ENCODE data around the gene BARD1. TPM values are rescaled to one million over a fixed set of nuclear protein-coding genes. Genes with fewer than 3 reads are reported as not detected.
"Not testable (repeated sequence)": the region's sequence is repeated elsewhere in the genome, so short reads cannot be mapped to it uniquely, and the experiment has no call there.

BARD1 gene
- polyA plus RNA-seq, 1 experiment, result 4.2 TPM

DNA sequence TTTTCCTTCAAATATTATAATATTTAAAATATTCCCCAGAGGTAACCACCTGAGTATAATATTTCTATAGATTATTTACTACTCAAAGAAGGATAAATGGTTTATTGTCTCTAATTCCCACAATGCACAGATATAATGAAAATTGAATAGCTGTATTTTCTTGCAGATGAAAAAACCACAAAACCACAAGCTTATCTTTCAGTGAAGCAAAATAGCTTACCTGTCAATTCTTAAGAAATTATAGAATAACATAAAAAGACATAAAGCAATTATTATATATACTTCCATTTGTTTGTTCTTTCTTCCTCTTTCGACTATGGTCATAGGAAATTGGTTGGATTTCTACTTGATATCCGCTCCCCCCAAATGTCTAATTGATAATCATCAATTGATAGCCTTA lies 98.8 kb downstream of the BARD1 start:
- Histone ChIP-seq H3K4me3 (ENCODE audit: low read depth, low read length) (no peak overlapping the region), H3K27me3 (ENCODE audit: control insufficient read depth, insufficient read depth, low read length) (no peaks in the 10 kb centered on the region), H3K27ac (ENCODE audit: low read depth, low read length) (no peak overlapping the region), H3K9me3 (ENCODE audit: control insufficient read depth, insufficient read depth, low read length) (no peaks in the 10 kb centered on the region)
- TF ChIP-seq, protein P1, sequence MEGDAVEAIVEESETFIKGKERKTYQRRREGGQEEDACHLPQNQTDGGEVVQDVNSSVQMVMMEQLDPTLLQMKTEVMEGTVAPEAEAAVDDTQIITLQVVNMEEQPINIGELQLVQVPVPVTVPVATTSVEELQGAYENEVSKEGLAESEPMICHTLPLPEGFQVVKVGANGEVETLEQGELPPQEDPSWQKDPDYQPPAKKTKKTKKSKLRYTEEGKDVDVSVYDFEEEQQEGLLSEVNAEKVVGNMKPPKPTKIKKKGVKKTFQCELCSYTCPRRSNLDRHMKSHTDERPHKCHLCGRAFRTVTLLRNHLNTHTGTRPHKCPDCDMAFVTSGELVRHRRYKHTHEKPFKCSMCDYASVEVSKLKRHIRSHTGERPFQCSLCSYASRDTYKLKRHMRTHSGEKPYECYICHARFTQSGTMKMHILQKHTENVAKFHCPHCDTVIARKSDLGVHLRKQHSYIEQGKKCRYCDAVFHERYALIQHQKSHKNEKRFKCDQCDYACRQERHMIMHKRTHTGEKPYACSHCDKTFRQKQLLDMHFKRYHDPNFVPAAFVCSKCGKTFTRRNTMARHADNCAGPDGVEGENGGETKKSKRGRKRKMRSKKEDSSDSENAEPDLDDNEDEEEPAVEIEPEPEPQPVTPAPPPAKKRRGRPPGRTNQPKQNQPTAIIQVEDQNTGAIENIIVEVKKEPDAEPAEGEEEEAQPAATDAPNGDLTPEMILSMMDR (IDR thresholded peaks at IDR 0.05; ENCODE audit: low read depth, low read length), result no peak
- ChIA-PET POLR2A (no interaction called here), CTCF (no interaction called here)
- no peak for DNase-seq (ENCODE audit: low read depth, low spot score)

DNA sequence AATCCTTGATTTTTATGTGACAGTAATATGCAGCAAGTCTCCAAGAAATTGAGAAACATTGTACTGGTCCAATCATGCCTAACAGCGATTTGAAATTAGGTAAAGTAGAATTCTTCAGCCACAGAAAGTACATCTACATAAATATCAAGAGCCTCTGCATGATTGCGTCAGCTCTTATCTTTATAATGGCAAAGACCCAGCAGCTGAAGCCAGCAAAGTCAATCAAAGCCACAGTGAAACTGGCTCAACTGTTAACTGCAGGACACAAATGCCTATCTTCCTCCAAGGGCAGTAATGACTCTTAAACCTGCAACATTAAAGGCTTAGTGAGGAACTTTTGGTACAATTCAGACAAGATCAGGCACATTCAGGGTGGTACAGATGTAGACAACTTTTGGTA lies 102.5 kb downstream of the BARD1 start:
- POLR2A ChIA-PET, result no interaction called here
- TF ChIP-seq, protein P1 (IDR thresholded peaks at IDR 0.05; ENCODE audit: low read depth, low read length), result no peak
- H3K27ac ChIP-seq (ENCODE audit: low read depth, low read length), result no peak overlapping the region
- DNase-seq (ENCODE audit: low read depth, low spot score), result no peak
- H3K27me3 ChIP-seq (ENCODE audit: control insufficient read depth, insufficient read depth, low read length), result no peaks in the 10 kb centered on the region
- H3K4me3 ChIP-seq (ENCODE audit: low read depth, low read length), result no peak overlapping the region
- no peaks in the 10 kb centered on the region for H3K9me3 ChIP-seq (ENCODE audit: control insufficient read depth, insufficient read depth, low read length)
- CTCF ChIA-PET, result no interaction called here

DNA sequence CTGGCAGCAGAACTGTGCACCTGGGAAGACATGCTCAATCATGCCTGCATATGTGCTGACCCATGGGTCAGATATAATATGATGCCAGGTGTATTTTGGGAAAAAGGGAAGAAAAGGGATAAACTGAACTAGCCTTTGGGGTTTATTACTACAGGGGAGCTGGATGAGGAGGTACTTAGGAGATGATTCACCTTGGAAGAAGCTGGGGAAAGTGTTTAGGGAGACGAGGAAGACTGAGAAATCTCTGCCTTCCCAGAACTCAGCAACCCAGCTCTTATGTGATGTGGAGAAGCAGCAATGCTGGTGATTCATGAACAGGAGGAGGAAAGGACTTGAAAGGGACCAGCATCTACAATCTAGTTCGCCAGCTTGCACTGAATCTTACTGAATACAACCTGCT lies 110.2 kb downstream of the BARD1 start:
- TF ChIP-seq, protein P1 (IDR thresholded peaks at IDR 0.05; ENCODE audit: low read depth, low read length), result no peak
- Histone ChIP-seq H3K9me3 (ENCODE audit: control insufficient read depth, insufficient read depth, low read length) (no peaks in the 10 kb centered on the region), H3K27ac (ENCODE audit: low read depth, low read length) (no peak overlapping the region), H3K4me3 (ENCODE audit: low read depth, low read length) (no peak overlapping the region), H3K27me3 (ENCODE audit: control insufficient read depth, insufficient read depth, low read length) (no peaks in the 10 kb centered on the region)
- POLR2A ChIA-PET, result no interaction called here
- no peak for DNase-seq (ENCODE audit: low read depth, low spot score)
- CTCF ChIA-PET, result no interaction called here

DNA sequence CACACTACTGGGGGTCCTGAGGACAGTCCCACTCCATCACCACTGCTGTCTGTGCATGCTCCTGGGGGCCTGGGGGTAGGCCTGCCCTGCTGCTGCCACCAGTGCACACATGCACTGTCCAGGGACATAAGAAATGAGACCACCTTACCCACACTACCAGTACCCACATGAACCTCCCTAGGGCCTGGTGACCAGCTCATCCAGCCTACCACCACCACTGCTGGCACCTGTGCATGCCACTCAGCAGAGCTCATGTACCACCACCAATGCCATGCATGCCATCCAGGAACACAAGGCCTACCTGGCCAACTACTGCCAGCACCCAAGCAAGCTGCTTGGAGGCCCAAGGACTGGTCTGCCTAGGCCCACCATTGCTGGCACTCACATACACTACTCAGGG lies 112.8 kb downstream of the BARD1 start:
- Histone ChIP-seq H3K9me3 (ENCODE audit: control insufficient read depth, insufficient read depth, low read length) (no peaks in the 10 kb centered on the region), H3K27me3 (ENCODE audit: control insufficient read depth, insufficient read depth, low read length) (no peaks in the 10 kb centered on the region), H3K27ac (ENCODE audit: low read depth, low read length) (no peak overlapping the region), H3K4me3 (ENCODE audit: low read depth, low read length) (no peak overlapping the region)
- CTCF ChIA-PET, result no interaction called here
- POLR2A ChIA-PET, result no interaction called here
- no peak for DNase-seq (ENCODE audit: low read depth, low spot score)
- TF ChIP-seq, protein P1 (IDR thresholded peaks at IDR 0.05; ENCODE audit: low read depth, low read length), result no peak

DNA sequence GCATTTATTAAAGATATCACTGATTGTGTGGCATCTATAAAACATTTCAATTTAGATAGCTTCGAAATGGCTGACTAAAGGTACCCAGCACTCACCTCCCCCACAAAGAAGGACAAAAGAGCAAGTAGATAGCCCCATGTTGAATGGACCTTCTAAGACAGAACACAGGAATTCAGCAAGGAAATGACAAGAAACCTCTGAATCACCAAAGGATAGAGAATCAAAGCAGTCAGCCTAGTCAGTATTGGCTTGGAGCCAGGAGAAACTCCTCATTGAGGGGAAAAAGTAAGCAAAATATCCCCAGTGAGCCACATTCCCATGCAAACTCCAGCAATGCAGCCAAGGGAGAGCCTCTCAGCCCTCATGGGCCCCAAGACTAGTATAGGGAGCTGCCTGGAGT lies 113.7 kb downstream of the BARD1 start:
- H3K27ac ChIP-seq (ENCODE audit: low read depth, low read length), result no peak overlapping the region
- DNase-seq (ENCODE audit: low read depth, low spot score), result no peak
- TF ChIP-seq, protein P1 (IDR thresholded peaks at IDR 0.05; ENCODE audit: low read depth, low read length), result no peak
- CTCF ChIA-PET, result no interaction called here
- H3K27me3 ChIP-seq (ENCODE audit: control insufficient read depth, insufficient read depth, low read length), result no peaks in the 10 kb centered on the region
- no peaks in the 10 kb centered on the region for H3K9me3 ChIP-seq (ENCODE audit: control insufficient read depth, insufficient read depth, low read length)
- no peak overlapping the region for H3K4me3 ChIP-seq (ENCODE audit: low read depth, low read length)
- POLR2A ChIA-PET, result no interaction called here

DNA sequence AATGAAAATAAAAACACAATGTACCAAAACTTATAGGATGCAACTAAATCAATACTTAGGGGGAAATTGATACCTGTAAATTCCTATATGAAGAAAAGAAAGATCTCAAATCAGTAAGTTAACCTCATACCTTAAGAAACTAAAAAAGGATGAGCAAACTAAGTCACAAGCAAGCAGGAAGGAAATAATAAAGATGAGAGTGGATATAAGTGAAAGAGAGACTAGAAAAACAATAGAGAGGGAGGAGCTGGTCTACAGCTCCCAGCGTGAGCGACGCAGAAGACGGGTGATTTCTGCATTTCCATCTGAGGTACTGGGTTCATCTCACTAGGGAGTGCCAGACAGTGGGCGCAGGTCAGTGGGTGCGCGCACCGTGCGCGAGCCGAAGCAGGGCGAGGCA lies 125.9 kb downstream of the BARD1 start:
- CTCF ChIA-PET; H3K27me3 ChIP-seq (ENCODE audit: control insufficient read depth, insufficient read depth, low read length); H3K27ac ChIP-seq (ENCODE audit: low read depth, low read length); POLR2A ChIA-PET; DNase-seq (ENCODE audit: low read depth, low spot score); H3K9me3 ChIP-seq (ENCODE audit: control insufficient read depth, insufficient read depth, low read length): not testable (repeated sequence)
- H3K4me3 ChIP-seq (ENCODE audit: low read depth, low read length), result peak overlapping the region; percentile 43

All from AG04450 (cell line).